ENCODE results near the gene SH3BP5.

The SH3BP5 gene

GRCh38 chr3:15294929-15295328, 37.5 kb downstream of the SH3BP5 start:
- DNase-seq (ENCODE audit: insufficient read length, low spot score) (no peak), FAIRE-seq (no peak)
- no peak for TF ChIP-seq POLR2AphosphoS5 (IDR thresholded peaks at IDR 0.05; ENCODE audit: low read depth, low read length)
- no peak for TF ChIP-seq POLR2A (IDR thresholded peaks at IDR 0.05; ENCODE audit: low read depth, low read length)
- no peak for TF ChIP-seq TAF1 (IDR thresholded peaks at IDR 0.05; ENCODE audit: low read depth, low read length)
- no peak for TF ChIP-seq PAX5 (IDR thresholded peaks at IDR 0.05; ENCODE audit: insufficient read depth, low read length, severe bottlenecking)
- no peak for TF ChIP-seq POU2F2 (IDR thresholded peaks at IDR 0.05; ENCODE audit: low read depth, low read length)
- no peak for TF ChIP-seq SPI1 (IDR thresholded peaks at IDR 0.05; ENCODE audit: low read depth, low read length)

DNA sequence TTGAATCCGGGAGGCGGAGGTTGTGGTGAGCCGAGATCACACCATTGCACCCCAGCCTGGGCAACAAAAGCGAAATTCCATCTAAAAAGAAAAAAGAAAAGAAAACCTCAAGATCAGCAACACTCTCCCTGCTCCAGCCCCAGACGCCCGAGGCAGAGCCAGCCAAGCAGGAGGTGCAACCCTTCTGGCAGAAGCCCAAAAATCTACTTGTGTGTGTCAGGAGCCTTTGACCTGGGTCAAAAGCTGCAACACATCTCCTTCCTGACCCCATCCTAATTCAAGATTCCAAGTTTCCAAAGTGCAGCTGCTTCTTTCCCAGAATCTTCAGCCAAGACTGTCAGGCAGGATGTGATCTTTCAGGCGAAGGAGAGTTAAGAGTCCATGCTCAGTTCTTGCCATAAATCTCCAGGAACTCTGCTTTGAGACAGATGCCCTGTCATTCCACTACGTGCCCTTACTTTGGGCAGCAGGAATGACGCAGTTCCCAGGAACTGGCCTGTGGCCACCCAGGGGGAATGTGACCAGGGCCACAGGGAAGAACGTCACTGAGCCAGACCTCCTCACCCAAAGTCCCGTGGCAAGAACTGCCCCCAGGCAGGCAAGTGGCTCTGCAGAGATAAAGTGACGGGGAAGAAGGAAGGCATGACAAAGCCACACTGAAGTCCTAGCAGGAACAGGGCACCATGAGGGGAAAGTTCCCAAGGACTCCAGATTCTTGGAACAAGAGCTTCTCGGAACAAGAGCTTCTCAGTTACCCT, 39.4 kb downstream of the SH3BP5 start:
- no peak for DNase-seq (ENCODE audit: insufficient read length, low spot score)
- TF ChIP-seq POLR2AphosphoS5 (IDR thresholded peaks at IDR 0.05; ENCODE audit: low read depth, low read length): no peak
- no peak for TF ChIP-seq TAF1 (IDR thresholded peaks at IDR 0.05; ENCODE audit: low read depth, low read length)
- no peak for TF ChIP-seq POU2F2 (IDR thresholded peaks at IDR 0.05; ENCODE audit: low read depth, low read length)
- TF ChIP-seq SPI1 (IDR thresholded peaks at IDR 0.05; ENCODE audit: low read depth, low read length): no peak
- TF ChIP-seq POLR2A (IDR thresholded peaks at IDR 0.05; ENCODE audit: low read depth, low read length): no peak
- TF ChIP-seq PAX5 (IDR thresholded peaks at IDR 0.05; ENCODE audit: insufficient read depth, low read length, severe bottlenecking): no peak
- FAIRE-seq: no peak

DNA sequence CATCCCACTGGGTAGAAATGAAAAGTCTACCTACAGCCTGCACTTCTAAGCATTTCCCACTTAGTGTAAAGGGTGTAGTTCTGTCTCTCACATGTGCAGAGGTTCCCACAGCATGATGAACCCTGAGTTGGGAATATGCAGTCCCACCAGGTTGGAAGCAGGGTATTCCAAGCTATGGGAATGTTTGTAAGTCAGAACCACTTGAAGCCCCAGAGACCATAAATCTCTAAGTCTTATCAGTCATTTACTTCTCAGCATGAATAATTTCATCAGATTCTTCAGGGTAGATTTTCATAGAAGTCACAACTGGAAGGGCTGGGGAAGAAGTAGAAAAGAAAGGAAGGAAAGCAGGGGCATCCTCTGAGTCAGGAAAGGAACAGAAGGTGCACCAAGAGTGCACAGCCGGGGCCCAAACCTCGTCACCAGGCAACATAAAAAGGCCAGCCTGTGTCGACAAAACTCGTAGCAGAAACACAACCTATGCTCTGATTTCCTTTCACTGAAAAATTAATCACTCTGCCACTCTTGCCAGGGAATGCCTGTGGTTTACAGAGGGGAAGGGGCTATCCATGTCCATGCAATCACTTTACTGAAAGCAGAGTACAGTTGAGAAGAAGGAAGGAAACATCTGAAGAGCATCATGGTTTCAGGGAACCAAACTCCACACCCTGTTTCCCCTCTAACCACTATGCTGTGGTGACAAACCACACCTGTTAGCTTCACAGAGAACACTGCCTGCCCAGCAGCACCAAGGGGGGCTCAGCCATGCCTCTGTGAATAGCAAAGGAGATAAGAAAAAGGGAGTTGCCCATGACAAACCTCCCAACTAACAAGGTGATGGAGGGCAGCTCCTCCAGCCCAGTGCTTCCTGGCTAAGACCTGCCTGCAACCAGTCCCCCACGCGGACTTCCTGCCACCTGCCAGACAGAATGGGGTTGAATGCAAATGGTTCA, 40.5 kb downstream of the SH3BP5 start:
- FAIRE-seq (peak; percentile 84), DNase-seq (ENCODE audit: insufficient read length, low spot score) (peak; percentile 47)
- TF ChIP-seq SPI1 (IDR thresholded peaks at IDR 0.05; ENCODE audit: low read depth, low read length) (no peak; the same call in 1 of the 2 replicates), TAF1 (IDR thresholded peaks at IDR 0.05; ENCODE audit: low read depth, low read length) (no peak), PAX5 (IDR thresholded peaks at IDR 0.05; ENCODE audit: insufficient read depth, low read length, severe bottlenecking) (no peak), POLR2A (IDR thresholded peaks at IDR 0.05; ENCODE audit: low read depth, low read length) (no peak), POU2F2 (IDR thresholded peaks at IDR 0.05; ENCODE audit: low read depth, low read length) (peak; percentile 59; the same call in 1 of the 2 replicates)

DNA sequence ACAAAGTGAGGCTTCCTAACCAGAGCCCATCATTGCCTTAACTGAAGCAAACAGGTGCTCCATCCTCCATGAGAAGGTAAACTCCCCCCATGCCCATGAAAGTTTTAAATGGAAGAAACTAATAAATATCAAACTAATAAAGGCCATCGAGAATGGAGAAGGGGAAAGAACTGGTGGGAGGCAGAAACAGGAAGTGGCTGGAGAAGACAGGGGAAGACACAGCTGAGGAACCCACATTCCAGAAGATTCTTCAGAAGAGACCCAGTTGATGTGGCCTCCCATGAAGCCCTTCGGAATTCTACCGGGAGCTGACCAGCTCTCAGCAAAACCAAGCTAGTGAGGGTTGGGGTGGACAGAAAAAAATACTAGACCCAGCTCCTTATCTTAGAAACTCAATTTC, 41.6 kb downstream of the SH3BP5 start:
- DNase-seq (ENCODE audit: insufficient read length, low spot score) (no peak), FAIRE-seq (no peak)
- TF ChIP-seq SPI1 (IDR thresholded peaks at IDR 0.05; ENCODE audit: low read depth, low read length) (peak; percentile 80), POU2F2 (IDR thresholded peaks at IDR 0.05; ENCODE audit: low read depth, low read length) (no peak)

GRCh38 chr3:15289661-15290060, 42.7 kb downstream of the SH3BP5 start:
- DNase-seq (ENCODE audit: insufficient read length, low spot score) (no peak), FAIRE-seq (no peak)
- TF ChIP-seq POU2F2 (IDR thresholded peaks at IDR 0.05; ENCODE audit: low read depth, low read length): no peak
- TF ChIP-seq TAF1 (IDR thresholded peaks at IDR 0.05; ENCODE audit: low read depth, low read length): no peak
- TF ChIP-seq PAX5 (IDR thresholded peaks at IDR 0.05; ENCODE audit: insufficient read depth, low read length, severe bottlenecking): no peak
- no peak for TF ChIP-seq POLR2AphosphoS5 (IDR thresholded peaks at IDR 0.05; ENCODE audit: low read depth, low read length)
- no peak for TF ChIP-seq SPI1 (IDR thresholded peaks at IDR 0.05; ENCODE audit: low read depth, low read length)
- no peak for TF ChIP-seq POLR2A (IDR thresholded peaks at IDR 0.05; ENCODE audit: low read depth, low read length)

DNA sequence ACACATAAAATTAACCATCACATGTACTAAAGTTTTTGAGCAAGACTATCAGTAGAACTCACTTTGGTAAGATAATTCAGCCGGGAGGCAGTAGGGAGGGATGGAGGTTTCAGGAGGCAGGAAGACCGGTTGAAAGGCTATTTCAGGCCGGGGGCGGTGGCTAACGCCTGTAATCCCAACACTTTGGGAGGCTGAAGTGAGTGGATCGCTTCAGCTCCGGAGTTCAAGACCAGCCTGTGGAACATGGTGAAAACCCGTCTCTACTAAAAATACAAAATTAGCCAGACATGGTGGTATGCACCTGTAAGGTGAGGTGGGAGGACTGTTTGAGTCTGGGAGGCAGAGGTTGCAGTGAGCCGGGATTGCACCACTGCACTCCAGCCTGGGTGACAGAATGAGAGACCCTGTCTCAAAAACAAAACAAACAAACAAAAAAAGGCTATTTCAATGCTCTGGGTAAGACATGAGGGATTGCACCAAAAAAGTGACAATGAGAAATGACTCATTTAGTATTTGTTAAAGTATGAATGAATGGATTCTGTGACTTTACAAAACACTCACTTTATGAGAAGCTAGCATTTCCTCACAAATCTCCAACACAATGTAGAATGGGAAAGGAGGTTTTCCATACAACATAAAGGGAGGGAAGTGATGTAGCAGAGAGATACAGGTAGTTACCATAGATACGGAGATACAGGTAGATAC, 43.9 kb downstream of the SH3BP5 start:
- FAIRE-seq (no peak), DNase-seq (ENCODE audit: insufficient read length, low spot score) (no peak)
- TF ChIP-seq POLR2AphosphoS5 (IDR thresholded peaks at IDR 0.05; ENCODE audit: low read depth, low read length) (no peak), TAF1 (IDR thresholded peaks at IDR 0.05; ENCODE audit: low read depth, low read length) (no peak), SPI1 (IDR thresholded peaks at IDR 0.05; ENCODE audit: low read depth, low read length) (no peak), POLR2A (IDR thresholded peaks at IDR 0.05; ENCODE audit: low read depth, low read length) (no peak), PAX5 (IDR thresholded peaks at IDR 0.05; ENCODE audit: insufficient read depth, low read length, severe bottlenecking) (no peak), POU2F2 (IDR thresholded peaks at IDR 0.05; ENCODE audit: low read depth, low read length) (no peak)

- TF ChIP-seq POLR2AphosphoS5 (IDR thresholded peaks at IDR 0.05; ENCODE audit: low read depth, low read length): no peak
- no peak for TF ChIP-seq TAF1 (IDR thresholded peaks at IDR 0.05; ENCODE audit: low read depth, low read length)
- no peak for TF ChIP-seq POLR2A (IDR thresholded peaks at IDR 0.05; ENCODE audit: low read depth, low read length)
- TF ChIP-seq PAX5 (IDR thresholded peaks at IDR 0.05; ENCODE audit: insufficient read depth, low read length, severe bottlenecking): no peak
- TF ChIP-seq POU2F2 (IDR thresholded peaks at IDR 0.05; ENCODE audit: low read depth, low read length): no peak
- TF ChIP-seq SPI1 (IDR thresholded peaks at IDR 0.05; ENCODE audit: low read depth, low read length): no peak
- no peak for FAIRE-seq
- DNase-seq (ENCODE audit: insufficient read length, low spot score): no peak
Measured at GRCh38 chr3:15287565-15288330, 44.6 kb downstream of the SH3BP5 start.

DNA sequence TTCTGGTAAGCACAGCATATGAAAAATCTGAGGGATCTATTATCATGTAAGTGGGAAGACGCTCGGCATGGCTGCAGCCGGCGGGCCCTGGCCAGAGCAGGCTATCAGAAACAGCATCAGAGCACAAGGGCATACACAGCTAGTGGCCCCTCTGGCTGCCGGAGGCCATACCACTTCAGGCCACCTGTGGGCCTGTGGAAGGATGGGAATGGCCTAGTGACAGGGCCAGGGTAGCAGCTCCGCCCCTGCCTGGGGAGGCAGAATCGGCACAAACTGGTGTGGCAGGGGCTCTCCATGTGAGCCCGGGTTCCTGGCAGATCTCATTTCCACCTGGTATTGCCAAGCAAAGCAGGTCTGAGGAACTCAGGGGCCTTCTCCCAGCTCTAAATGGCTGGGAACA, 46.4 kb downstream of the SH3BP5 start:
- FAIRE-seq (no peak), DNase-seq (ENCODE audit: insufficient read length, low spot score) (no peak)
- TF ChIP-seq TAF1 (IDR thresholded peaks at IDR 0.05; ENCODE audit: low read depth, low read length) (no peak), SPI1 (IDR thresholded peaks at IDR 0.05; ENCODE audit: low read depth, low read length) (no peak), POLR2AphosphoS5 (IDR thresholded peaks at IDR 0.05; ENCODE audit: low read depth, low read length) (no peak), POLR2A (IDR thresholded peaks at IDR 0.05; ENCODE audit: low read depth, low read length) (no peak), POU2F2 (IDR thresholded peaks at IDR 0.05; ENCODE audit: low read depth, low read length) (no peak), PAX5 (IDR thresholded peaks at IDR 0.05; ENCODE audit: insufficient read depth, low read length, severe bottlenecking) (no peak)
